ENCODE data around the gene FBXO28. TPM values are rescaled to one million over a fixed set of nuclear protein-coding genes. Genes with fewer than 3 reads are reported as not detected.

Gene FBXO28
- total RNA-seq, 4 donors from 2014 or later: 7.0 to 31.0 (median 26.4) TPM

DNA sequence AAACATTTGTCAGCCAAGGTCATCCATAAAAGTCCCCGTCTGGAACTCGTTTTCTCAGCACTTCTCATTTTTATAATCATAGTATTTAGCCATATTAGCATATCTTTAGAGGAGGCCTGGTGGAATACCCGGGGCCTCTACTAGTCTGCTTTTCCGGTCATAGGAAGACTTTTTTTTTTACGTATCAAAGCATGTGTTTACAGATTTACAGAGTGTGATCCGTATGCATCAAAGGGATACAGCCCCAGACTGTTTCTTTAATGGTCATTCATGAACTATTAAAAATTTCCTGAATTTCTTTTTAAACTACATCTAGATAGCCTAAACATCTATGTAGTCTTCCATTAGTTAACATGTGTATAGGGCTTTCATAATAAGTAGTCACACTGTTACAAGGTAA lies 45.6 kb downstream of the FBXO28 start:
- H3K36me3 ChIP-seq: peaks cover 0 to 28% (median 13%) of the 10 kb centered on the region in 4 donors
- H3K4me1 ChIP-seq: no peaks in the 10 kb centered on the region
- H3K27me3 ChIP-seq: no peaks in the 10 kb centered on the region
- no peaks in the 10 kb centered on the region for H3K9me3 ChIP-seq
- in situ Hi-C loops (cut with MboI; ENCODE audit: low pct_ligation_motif_present in 1 of 4, low pct_unique_long_range_greater_than_20kb in 1 of 4, low sequenced_read_pairs in 3 of 4) (no loop called here), intact Hi-C loops (cut with DNase I; ENCODE audit: low total_unique reads) (no loop called here)
- 70 to 71% methylated on average over 6 of the region's 6 CpGs for WGBS, 2 donors (ENCODE audit: low coverage in 1 of 2)
- no peak overlapping the region for H3K4me3 ChIP-seq
- no peak for TF ChIP-seq EP300 (IDR thresholded peaks at IDR 0.05; ENCODE audit: low read depth)
- TF ChIP-seq, protein P1, sequence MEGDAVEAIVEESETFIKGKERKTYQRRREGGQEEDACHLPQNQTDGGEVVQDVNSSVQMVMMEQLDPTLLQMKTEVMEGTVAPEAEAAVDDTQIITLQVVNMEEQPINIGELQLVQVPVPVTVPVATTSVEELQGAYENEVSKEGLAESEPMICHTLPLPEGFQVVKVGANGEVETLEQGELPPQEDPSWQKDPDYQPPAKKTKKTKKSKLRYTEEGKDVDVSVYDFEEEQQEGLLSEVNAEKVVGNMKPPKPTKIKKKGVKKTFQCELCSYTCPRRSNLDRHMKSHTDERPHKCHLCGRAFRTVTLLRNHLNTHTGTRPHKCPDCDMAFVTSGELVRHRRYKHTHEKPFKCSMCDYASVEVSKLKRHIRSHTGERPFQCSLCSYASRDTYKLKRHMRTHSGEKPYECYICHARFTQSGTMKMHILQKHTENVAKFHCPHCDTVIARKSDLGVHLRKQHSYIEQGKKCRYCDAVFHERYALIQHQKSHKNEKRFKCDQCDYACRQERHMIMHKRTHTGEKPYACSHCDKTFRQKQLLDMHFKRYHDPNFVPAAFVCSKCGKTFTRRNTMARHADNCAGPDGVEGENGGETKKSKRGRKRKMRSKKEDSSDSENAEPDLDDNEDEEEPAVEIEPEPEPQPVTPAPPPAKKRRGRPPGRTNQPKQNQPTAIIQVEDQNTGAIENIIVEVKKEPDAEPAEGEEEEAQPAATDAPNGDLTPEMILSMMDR (IDR thresholded peaks at IDR 0.05): no peak
- DNase-seq: no peak
- H3K27ac ChIP-seq: no peak overlapping the region

DNA sequence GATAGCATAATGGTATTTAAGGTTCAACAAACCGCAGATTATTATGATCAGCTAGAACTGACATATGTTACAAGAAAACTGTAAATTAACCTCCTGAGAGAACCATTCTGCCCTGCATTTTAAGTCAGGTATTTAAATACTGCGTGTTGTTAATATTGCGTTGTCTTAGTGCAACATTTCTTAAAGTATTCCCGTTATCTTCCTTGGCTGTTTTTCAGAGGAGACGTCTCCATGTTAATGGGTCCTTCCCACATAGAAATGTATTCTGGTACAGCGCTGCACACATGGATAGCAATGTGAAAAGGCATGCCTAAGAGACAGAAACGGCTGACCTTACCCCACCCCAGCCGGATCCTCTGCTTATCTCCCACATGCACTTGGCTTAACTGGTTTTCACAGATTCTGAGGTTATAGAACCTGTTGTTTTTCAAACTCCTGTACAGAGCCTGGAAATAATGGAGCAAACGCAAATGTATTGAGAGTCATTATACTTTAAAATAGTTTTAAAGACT lies 46.3 kb downstream of the FBXO28 start:
- intact Hi-C loops (cut with DNase I; ENCODE audit: low total_unique reads): no loop called here
- H3K36me3 ChIP-seq: peaks cover 0 to 28% (median 13%) of the 10 kb centered on the region in 4 donors
- TF ChIP-seq, protein P1 (IDR thresholded peaks at IDR 0.05): no peak
- TF ChIP-seq EP300 (IDR thresholded peaks at IDR 0.05; ENCODE audit: low read depth): no peak
- TF ChIP-seq POLR2AphosphoS5 (IDR thresholded peaks at IDR 0.05): no peak
- TF ChIP-seq POLR2A (IDR thresholded peaks at IDR 0.05): no peak
- no peak overlapping the region for H3K4me3 ChIP-seq
- WGBS, 2 donors (ENCODE audit: low coverage in 1 of 2): 93 to 95% methylated on average over 9 of the region's 9 CpGs
- in situ Hi-C loops (cut with MboI; ENCODE audit: low pct_ligation_motif_present in 1 of 4, low pct_unique_long_range_greater_than_20kb in 1 of 4, low sequenced_read_pairs in 3 of 4): no loop called here
- no peak overlapping the region for H3K27ac ChIP-seq
- DNase-seq: no peak
- no peaks in the 10 kb centered on the region for H3K9me3 ChIP-seq
- H3K27me3 ChIP-seq: no peaks in the 10 kb centered on the region
- no peaks in the 10 kb centered on the region for H3K4me1 ChIP-seq

DNA sequence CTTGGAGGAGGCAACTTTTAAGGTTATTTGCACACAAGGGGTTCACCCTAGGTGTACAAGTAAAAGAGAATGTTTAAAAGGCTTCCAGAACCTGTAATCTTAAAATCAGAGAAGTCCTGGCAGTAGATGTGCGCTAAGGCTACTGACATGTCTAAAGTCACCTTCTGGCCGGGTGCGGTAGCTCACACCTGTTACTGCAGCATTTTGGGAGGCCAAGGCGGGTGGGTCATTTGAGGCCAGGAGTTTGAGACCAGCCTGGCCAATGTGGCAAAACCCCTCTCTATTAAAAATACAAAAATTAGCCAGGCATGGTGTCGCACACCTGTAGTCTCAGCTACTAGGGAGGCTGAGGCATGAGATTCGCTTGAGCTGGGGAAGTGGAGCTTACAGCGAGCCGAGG lies 48.9 kb downstream of the FBXO28 start:
- in situ Hi-C loops (cut with MboI; ENCODE audit: low pct_ligation_motif_present in 1 of 4, low pct_unique_long_range_greater_than_20kb in 1 of 4, low sequenced_read_pairs in 3 of 4) (no loop called here), intact Hi-C loops (cut with DNase I; ENCODE audit: low total_unique reads) (no loop called here)
- Histone ChIP-seq H3K36me3 (peaks cover 0 to 19% (median 9%) of the 10 kb centered on the region in 4 donors), H3K9me3 (no peaks in the 10 kb centered on the region), H3K4me3 (no peak overlapping the region), H3K27ac (no peak overlapping the region), H3K27me3 (no peaks in the 10 kb centered on the region), H3K4me1 (no peaks in the 10 kb centered on the region)
- DNase-seq: no peak
- TF ChIP-seq POLR2A (IDR thresholded peaks at IDR 0.05) (no peak), EP300 (IDR thresholded peaks at IDR 0.05; ENCODE audit: low read depth) (no peak), POLR2AphosphoS5 (IDR thresholded peaks at IDR 0.05) (no peak)
- TF ChIP-seq, protein P1 (IDR thresholded peaks at IDR 0.05): no peak
- 94 to 96% methylated on average over 7 to 8 of the region's 8 CpGs for WGBS, 2 donors (ENCODE audit: low coverage in 1 of 2)

DNA sequence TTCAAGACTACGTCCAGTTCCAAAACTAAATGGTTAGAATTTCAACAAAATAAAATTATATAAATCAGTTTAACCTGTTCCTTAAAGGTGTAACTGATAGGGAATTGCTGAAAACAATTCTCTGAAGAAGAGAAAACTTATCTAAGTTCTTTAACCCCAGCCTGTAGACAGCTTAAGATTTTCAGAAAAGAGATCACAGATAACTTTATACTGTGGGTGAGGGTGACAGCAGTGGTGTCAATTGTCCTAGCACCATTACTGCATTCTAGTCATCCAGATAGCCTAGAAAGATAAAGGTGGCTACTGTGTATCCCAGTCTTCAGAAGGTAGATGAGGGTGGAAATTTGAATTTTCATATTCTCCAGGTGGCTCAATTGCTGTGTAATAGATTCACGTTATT lies 49.4 kb downstream of the FBXO28 start:
- TF ChIP-seq POLR2AphosphoS5 (IDR thresholded peaks at IDR 0.05) (no peak), POLR2A (IDR thresholded peaks at IDR 0.05) (no peak), EP300 (IDR thresholded peaks at IDR 0.05; ENCODE audit: low read depth) (no peak)
- TF ChIP-seq, protein P1 (IDR thresholded peaks at IDR 0.05): no peak
- peaks cover 0 to 14% (median 7%) of the 10 kb centered on the region in 4 donors for H3K36me3 ChIP-seq
- no peaks in the 10 kb centered on the region for H3K9me3 ChIP-seq
- no peak overlapping the region for H3K4me3 ChIP-seq
- H3K27ac ChIP-seq: no peak overlapping the region
- intact Hi-C loops (cut with DNase I; ENCODE audit: low total_unique reads): no loop called here
- WGBS, 2 donors (ENCODE audit: low coverage in 1 of 2): 57 to 89% methylated on average over 2 of the region's 2 CpGs
- in situ Hi-C loops (cut with MboI; ENCODE audit: low pct_ligation_motif_present in 1 of 4, low pct_unique_long_range_greater_than_20kb in 1 of 4, low sequenced_read_pairs in 3 of 4): no loop called here
- no peaks in the 10 kb centered on the region for H3K27me3 ChIP-seq
- no peaks in the 10 kb centered on the region for H3K4me1 ChIP-seq
- DNase-seq: no peak

Data from transverse colon (tissue), 4 donors.